GM18868 (cell line): ENCODE measurements around the gene FHL1.
"Not testable (repeated sequence)": the region's sequence is repeated elsewhere in the genome, so short reads cannot be mapped to it uniquely, and the experiment has no call there.

Experiments used
- ATAC-seq: cut with Tn5 transposase; IDR thresholded peaks from one replicate; pipeline ENCODE4 v1.9.1; 2021; ENCODE audit warnings: mild to moderate bottlenecking, moderate library complexity; ENCODE audit not compliant: unreplicated experiment

The FHL1 gene

DNA sequence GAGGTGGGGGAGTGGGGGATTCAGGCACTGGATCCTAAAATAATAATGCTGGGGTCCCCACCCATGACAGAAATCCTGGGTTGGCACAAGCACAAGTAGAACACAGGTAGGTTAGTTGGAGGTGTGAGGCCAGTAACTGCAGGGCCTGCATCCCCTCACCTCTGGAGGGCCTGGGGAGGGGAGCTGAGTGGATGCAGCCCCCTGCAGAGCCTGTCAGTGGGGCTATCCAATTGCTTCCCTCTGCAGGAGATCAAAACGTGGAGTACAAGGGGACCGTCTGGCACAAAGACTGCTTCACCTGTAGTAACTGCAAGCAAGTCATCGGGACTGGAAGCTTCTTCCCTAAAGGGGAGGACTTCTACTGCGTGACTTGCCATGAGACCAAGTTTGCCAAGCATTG lies 60.2 kb downstream of the FHL1 start:
- no peak for ATAC-seq

DNA sequence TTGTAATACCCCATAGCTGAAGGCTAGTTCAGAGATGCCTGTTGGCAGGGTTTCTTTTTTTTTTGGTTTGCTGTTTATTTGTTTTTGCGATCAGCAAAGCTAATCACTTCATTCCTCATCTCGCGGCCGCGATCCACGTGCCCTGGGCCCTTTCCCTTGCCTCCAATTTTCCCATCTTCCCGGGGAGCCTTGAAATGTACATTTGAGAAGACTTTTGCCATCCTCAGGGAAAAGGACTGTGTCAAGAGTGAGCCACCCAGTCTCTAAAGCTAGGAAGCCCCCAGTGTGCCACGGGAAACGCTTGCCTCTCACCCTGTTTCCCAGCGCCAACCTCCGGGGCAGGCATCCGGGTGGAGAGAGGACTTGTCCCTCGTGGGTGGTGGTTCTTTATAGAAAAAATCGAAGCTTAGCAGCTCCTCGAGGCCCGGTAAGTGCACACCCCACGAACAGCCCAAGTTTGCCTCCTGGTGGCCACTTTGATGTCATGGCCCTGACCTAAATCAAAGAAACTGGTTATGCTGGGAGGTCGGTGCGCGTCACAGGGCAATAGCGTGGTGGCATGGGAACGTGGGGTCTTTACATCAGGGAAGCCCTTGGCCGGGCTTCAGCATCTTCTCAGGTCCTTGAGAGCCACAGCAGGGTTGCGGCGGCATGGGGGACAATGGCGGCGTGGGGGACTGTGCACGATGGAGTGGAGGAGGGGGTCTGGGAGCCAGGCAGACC lies 61.8 kb downstream of the FHL1 start:
- ATAC-seq = no peak

DNA sequence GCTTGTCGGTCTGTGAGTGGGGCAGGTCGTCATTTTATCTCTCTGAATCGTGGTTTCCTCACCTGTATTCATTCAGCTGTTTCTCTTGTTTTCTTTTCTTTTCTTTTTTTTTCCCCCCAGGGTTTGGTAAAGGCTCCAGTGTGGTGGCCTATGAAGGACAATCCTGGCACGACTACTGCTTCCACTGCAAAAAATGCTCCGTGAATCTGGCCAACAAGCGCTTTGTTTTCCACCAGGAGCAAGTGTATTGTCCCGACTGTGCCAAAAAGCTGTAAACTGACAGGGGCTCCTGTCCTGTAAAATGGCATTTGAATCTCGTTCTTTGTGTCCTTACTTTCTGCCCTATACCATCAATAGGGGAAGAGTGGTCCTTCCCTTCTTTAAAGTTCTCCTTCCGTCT lies 62.4 kb downstream of the FHL1 start:
- ATAC-seq = no peak

DNA sequence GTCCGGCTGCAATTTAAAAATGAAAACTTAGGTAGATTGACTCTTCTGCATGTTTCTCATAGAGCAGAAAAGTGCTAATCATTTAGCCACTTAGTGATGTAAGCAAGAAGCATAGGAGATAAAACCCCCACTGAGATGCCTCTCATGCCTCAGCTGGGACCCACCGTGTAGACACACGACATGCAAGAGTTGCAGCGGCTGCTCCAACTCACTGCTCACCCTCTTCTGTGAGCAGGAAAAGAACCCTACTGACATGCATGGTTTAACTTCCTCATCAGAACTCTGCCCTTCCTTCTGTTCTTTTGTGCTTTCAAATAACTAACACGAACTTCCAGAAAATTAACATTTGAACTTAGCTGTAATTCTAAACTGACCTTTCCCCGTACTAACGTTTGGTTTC lies 62.9 kb downstream of the FHL1 start:
- no peak for ATAC-seq

DNA sequence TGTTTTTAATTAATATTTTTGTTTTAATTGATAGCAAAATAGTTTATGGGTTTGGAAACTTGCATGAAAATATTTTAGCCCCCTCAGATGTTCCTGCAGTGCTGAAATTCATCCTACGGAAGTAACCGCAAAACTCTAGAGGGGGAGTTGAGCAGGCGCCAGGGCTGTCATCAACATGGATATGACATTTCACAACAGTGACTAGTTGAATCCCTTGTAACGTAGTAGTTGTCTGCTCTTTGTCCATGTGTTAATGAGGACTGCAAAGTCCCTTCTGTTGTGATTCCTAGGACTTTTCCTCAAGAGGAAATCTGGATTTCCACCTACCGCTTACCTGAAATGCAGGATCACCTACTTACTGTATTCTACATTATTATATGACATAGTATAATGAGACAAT lies 63.5 kb downstream of the FHL1 start:
- ATAC-seq = no peak

DNA sequence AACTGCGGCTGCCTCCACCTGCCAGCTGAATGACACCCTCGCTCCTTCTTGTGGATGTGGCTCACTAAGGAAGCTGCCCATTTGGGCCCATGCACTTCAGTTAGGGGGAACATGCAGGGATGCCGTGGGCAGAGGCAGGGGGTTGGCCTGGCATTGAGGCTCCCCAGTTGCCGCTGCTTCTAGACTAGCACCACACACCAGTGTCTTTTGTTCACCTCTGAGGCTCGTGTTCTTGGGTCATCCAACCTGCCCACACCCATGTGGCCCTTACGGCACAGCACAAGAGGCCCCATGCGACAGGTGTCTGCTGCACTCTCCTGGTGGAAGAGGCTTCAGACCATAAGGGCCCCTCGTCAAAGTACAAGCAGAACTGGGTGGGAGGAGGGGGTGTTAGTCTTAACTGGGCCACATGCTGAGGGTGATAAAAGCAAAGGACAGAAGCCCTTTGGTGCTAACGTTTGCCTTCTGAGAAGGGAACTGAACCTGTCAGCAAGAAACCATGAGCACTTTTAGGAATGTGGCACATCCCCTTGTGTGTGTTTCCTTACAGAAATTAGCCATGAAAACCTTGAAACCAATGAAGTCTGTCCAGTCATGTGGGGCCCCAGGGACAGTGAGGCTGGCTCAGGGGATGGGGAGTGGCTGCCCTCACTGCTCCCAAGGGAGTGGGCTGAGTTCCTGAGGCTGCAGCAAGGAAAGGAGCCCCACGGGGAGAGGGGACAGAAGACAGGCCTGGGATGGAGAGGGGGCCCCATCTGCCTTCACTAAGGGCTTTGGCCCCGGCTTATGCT lies 64.6 kb downstream of the FHL1 start:
- no peak for ATAC-seq

DNA sequence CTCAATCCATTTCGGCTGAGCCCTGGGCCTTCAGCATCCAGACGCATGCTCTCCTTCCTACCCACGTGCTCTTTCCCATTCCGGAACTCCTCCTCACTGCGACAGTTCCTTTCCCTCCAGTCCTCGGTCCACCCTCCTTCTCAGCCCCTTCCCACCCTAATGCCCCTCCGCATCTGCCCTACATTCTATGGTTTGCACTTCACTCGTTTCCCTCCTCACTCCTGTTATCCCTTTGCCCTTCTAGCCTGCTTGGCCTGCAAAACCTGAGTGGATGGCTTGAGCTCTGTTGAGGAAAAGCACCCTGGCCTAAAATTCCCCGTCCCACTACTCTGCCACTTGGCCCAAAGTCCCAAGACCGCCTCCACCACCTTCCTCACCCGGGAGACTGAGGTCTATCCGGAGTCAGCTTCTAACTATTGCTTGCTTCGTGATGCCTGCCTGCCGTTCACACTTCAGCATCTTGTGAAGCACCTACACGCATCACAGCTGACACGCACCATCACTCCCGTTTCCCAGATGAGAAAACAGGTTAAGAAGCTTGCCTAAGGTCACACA lies 65.3 kb downstream of the FHL1 start:
- no peak for ATAC-seq

DNA sequence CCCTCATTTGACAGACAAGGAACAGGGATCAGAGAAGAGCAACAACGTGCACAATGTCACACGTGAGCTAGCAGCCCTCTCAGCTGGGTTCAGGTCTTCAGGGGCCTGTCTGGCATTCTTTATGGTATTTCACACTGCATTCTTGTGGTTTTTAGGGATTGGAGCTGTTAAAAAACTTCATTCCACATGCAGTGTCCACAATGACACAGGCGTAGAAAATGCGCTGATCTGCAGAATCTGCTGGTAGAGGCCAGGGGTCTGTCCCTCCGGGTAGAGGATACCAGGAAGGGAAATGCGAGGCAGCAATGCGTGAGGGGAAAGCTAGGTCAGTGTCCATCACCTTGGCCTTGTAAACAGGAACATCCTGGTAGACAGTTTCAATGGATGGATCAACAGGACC lies 67.2 kb downstream of the FHL1 start:
- no peak for ATAC-seq

DNA sequence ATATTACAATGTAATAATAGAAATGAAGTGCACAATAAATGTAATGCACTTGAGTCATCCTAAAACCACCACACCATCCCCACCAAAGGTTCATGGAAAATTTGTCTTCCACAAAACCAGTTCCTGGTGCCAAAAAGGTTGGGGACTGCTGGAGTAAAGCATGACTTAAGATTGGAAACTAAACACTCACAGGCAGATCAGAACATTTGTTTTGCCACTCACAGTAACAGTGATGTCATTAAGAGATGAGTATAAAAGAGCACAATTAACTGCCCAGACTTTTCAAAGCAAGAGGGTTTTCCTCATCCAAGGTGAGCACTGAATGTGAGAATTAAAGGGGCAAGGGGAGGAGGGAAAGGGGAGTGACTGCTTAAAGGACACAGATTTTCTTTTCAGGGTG lies 68.2 kb downstream of the FHL1 start:
- no peak for ATAC-seq

DNA sequence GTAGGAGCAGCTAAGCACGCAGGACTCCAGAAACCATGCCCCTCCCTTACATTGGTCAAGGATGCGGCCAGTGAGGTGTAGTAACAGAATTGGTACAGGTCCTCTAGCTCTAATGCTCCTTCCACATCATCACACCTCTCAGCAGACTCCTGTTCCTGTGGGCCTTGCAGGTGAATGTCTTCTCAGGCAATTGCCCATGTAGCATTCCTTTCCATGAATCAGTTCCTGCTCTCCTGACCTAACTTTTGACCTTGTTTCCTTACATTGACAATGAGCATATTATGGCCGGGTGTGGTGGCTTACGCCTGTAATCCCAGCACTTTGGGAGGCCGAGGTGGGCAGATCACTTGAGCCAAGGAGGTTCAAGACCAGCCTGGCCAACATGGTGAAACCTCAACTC lies 72.6 kb downstream of the FHL1 start:
- no peak for ATAC-seq

DNA sequence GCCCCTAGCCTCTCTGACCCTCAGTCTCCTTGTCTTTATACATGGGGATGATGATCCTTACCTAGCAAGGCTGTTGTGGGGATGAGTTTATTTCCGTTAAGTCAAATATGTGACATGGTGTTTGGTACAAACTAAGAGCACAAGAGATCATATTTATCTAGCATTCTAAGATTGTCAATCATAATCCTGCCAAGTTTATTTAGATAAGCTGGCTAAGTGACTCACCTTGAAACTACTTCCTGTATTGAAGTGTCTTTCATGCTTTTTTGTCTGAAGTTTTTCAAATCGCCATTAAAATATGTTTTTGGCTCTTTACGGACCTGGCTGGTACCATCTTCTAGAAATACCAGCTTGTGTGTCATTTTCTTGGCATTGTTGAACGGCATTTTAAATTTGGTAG lies 73.2 kb downstream of the FHL1 start:
- no peak for ATAC-seq

DNA sequence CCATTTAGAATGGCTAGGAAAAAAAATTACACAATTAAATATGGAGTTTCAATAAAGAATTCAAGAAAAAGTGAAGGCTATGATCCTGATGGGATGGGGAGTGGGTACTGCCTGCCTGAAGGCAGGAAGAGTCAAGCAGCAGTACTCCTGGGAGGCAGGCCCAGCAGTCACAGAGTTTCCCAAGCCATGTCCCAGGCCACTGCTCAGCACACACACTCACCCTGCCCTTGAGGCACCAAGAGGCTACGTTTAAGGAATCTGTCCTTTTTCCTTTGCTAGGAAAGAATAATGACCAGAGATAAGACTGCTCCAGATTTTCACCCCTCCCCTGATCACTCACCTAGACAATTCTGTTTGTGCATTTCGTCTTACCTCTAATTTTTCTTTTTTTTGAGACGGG lies 73.6 kb downstream of the FHL1 start:
- no peak for ATAC-seq

DNA sequence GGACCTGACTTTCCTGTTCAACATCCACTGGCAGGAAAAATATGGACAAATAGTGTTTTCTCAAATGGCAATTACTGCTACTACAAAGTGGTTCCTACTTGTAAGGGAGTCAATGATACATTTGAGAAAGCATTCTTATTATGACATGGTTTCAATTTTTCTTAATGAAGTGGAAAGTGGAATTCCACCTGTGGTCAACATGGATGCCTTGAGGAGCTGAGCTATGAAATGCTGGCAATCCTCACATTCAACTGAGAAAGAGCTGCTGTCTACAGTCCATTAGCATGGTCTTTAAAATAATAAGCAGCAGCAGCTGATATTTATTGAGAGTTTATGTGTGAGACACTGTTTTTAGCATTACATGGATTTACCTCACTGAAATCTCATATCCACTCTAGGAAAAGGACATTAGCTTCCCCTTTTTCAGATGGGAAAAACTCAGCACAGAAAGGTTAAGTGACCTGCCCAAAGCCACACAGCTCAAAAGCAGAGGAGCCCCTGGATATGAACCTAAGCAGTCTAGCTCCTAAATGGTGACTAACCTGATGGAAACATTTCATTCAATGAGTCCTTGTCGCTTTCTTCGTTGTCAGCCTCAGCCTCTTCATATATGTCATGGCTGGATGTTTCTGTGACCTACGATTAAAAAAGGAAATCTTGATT lies 74.6 kb downstream of the FHL1 start:
- ATAC-seq = no peak

DNA sequence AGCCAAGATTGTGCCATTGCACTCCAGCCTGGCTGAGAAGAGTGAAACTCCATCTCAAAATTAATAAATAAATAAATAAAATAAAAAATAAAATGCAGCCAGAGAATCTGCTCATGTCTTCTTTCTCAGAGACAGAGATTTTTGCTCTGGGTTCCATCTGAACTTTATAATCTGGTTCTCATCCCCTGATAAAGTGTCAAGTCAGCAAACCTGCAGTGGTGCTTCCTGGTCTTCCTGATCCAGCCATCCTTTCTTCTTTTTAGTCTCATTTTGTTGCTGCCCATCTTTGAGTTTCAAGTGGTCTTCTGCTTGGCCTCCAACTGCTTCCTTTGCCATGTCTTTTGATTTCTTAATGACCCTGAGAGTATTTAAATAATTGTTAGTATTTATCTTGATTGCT lies 79.7 kb downstream of the FHL1 start:
- ATAC-seq = no peak

DNA sequence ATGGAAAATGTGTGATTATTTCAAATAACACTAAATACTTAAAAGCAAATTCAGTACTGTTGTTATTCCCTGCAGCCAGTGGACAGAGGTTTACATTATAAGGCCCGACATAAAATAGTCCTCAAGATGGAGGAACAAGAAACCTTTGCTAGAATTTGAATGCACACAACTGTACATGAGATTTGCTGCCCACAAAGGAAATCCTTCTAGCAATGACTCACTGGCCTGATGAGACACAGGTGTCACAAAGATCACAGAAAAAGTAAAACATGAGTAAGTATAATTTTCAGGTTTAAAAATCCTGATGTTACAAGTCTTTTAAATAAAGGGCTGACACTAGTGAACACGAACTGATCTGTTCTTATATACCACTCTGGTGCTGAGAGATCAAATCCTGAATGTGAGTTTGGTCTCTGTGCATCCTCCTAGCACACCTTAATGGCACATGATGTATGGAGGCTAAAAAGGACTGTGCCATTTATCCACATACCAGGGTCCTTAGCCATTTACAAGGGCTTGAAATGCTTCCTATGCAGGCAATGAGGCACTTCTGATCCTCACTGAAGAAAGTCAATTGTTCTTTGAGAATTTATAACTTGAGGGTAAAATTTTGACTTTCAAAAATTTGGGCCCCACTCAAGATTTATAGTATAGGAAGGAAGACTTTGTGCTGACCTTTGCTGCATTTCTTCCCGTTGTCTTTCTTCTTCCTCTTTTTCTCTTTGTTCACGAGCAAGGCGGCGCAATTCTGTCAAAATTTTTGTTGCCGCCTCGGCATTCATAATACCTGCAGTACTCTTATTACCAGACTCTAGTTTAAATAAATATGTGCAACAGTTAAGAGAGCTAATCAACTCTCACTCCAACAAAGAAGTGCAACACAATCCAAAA lies 80.9 kb downstream of the FHL1 start:
- peak; percentile 72 for ATAC-seq

DNA sequence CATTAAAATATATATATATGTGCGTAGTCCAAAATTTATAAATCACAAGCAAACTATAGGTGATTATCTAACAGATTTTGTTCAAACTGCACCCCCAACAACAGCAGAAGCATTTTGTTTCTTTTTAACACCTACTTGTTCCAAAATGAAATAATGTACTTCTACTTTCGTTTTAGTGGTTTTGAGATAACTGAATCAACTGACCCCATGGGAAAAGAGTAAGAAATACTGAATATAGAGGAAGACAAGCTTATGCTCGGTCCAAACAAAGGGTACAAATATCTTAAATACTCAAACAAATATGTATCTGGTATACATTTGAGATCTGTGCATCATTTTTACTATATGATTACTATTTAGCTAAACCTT lies 81.5 kb downstream of the FHL1 start:
- ATAC-seq = peak; percentile 63

DNA sequence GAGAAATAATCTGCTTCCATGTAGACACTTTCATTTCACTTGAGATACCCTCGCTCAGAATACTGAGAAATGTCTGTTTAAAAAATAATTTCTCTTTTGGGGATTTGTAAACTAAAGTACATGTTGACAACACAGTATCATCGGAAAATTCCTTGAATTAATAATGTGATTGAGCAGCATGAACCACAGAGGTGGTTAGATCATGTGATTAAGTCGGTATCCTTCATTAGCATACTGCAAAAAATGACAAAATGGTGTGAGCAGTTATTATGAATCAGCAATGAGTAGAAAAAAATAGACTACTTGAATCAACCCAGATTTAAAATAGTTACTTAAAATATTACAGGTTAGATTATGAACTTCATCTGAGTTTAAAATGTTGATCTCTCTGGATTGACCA lies 89.7 kb downstream of the FHL1 start:
- no peak for ATAC-seq

DNA sequence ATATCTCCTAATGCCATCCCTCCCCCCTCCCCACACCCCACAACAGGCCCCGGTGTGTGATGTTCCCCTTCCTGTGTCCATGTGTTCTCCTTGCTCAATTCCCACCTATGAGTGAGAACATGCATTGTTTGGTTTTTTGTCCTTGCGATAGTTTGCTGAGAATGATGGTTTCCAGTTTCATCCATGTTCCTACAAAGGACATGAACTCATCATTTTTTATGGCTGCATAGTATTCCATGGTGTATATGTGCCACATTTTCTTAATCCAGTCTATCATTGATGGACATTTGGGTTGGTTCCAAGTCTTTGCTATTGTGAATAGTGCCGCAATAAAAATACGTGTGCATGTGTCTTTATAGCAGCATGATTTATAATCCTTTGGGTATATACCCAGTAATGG lies 90.5 kb downstream of the FHL1 start:
- ATAC-seq = not testable (repeated sequence)

DNA sequence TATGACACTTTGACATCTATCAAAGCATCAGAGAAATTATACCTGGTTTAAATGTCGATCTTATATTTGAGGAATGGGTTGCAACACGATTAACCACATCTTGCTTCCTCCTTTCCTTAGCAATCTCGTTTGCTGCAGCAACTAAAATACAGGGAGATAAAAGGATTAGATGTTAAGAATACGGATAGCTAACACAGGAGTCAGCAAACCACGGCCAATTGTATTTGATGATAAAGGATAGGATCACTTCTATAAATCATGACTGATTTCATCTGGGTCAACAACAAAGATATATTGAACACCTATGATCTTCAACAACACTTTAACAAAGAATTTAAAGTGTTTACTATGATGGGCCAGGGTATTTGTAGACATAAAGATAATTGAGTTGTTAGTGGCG lies 98.9 kb downstream of the FHL1 start:
- no peak for ATAC-seq

DNA sequence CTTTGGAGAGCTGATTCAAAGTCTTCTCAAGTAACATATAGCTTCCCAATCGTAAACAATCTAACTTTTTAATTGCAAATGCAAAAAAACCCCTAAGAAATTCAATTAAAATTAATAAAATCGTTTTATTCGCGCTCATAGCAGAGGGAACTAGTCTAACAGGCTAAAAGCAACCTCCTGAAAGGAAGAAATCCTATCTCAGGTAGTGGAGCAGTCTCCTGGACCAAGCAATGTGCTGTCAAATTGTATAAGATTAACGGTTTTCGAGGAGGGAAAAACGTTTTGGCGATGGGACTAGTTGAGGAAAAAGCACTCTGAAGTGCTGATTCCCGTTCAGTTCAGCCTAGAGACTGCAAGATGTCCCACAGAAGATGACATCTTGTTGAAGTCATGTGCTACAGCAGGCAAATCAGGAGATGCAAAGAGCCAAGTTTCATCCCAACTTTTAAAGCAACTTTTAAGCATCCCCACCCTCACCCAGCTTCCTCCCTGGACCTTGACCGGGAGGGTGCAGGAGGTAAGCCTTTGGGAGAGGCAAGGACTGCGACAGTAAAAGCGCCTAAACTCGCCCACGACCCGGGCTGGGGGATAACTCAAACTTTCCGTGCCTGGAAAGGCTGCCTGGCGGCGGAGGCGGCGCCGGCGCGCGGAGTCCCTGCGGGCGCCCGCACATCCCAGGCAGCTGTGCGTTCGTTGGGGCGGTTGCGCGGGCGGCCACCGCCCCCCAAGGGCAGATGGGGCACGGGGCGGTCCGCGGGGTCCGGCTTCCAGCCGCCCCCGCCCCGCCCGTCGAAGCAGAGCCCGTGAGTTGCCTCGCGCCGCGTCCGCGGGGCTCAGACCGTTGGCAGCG lies 103.1 kb downstream of the FHL1 start:
- peak; percentile 32 for ATAC-seq
